ENCODE measurements around the gene LSAMP. TPM values are rescaled to one million over a fixed set of nuclear protein-coding genes. Genes with fewer than 3 reads are reported as not detected.

The LSAMP gene
- polyA plus RNA-seq, 1 of the 3 experiments (the other 2 are of a cell fraction), result 6.6 TPM

GRCh38 chr3:115808816-115809215, 636.5 kb downstream of the LSAMP start:
- WGBS (ENCODE audit: low lambda C conversion rate), result 97% methylated on average over 2 of the region's 2 CpGs
- POLR2A ChIA-PET, result no interaction called here

GRCh38 chr3:115808244-115808643, 637.0 kb downstream of the LSAMP start:
- POLR2A ChIA-PET, result no interaction called here

More at GRCh38 chr3:115808816-115809215, 636.5 kb downstream of the LSAMP start:
- Histone ChIP-seq H3F3A (replicated peaks; ENCODE audit: insufficient read depth) (peaks cover 15% of the 10 kb centered on the region), H3K27me3 (ENCODE audit: insufficient read depth) (no peaks in the 10 kb centered on the region), H4K20me1 (ENCODE audit: insufficient read depth) (no peaks in the 10 kb centered on the region), H3K9me2 (no peaks in the 10 kb centered on the region), H3K27ac (ENCODE audit: low read depth in 2 of 2, low read length in 1 of 2) (no peak overlapping the region; a peak in 1 of 4 replicates), H2AFZ (ENCODE audit: low read depth) (no peak overlapping the region), H3K4me3 (ENCODE audit: low read depth in 2 of 2, low read length in 1 of 2) (no peak overlapping the region), H3K9me3 (no peaks in the 10 kb centered on the region), H3K79me2 (ENCODE audit: insufficient read depth) (no peaks in the 10 kb centered on the region), H3K4me2 (no peak overlapping the region), H3K9ac (no peak overlapping the region), H3K4me1 (ENCODE audit: control insufficient read depth in 1 of 2, insufficient read depth in 2 of 2, low read depth in 1 of 2, low read length in 1 of 2) (peaks cover 4 to 20% of the 10 kb centered on the region in 2 experiments), H3K36me3 (replicated peaks in 1 of 2; ENCODE audit: control insufficient read depth in 1 of 2, insufficient read depth in 2 of 2, low read length in 1 of 2) (no peaks in the 10 kb centered on the region)
- TF ChIP-seq REST (IDR thresholded peaks at IDR 0.05; ENCODE audit: low read depth, low read length) (no peak), TCF12 (IDR thresholded peaks at IDR 0.05) (no peak), SIN3A (IDR thresholded peaks at IDR 0.05; ENCODE audit: borderline replicate concordance, low read depth, low read length) (no peak)
- CTCF ChIA-PET, result interaction anchor here (1.0 to 1.9 kb wide), 3 partner anchors 11 to 717 kb away, joined by 3 to 7 read pairs (median 4); no protein-coding TSS in a partner anchor
- DNase-seq, result no peak

GRCh38 chr3:115806501-115806900, 638.8 kb downstream of the LSAMP start:
- TF ChIP-seq USF2 (IDR thresholded peaks at IDR 0.05; ENCODE audit: borderline replicate concordance, low read depth, low read length) (no peak), MAX (IDR thresholded peaks at IDR 0.05; ENCODE audit: low read depth) (no peak), MXI1 (IDR thresholded peaks at IDR 0.05; ENCODE audit: low read depth, low read length) (no peak), POLR2AphosphoS5 (IDR thresholded peaks at IDR 0.05; ENCODE audit: low read depth, low read length) (no peak)
- Histone ChIP-seq H3K9ac (no peak overlapping the region), H2AFZ (ENCODE audit: low read depth) (no peak overlapping the region), H3K36me3 (replicated peaks in 1 of 2; ENCODE audit: control insufficient read depth in 1 of 2, insufficient read depth in 2 of 2, low read length in 1 of 2) (no peaks in the 10 kb centered on the region), H3K79me2 (ENCODE audit: insufficient read depth) (no peaks in the 10 kb centered on the region), H4K20me1 (ENCODE audit: insufficient read depth) (no peaks in the 10 kb centered on the region), H3K27ac (ENCODE audit: low read depth in 2 of 2, low read length in 1 of 2) (no peak overlapping the region), H3K4me3 (ENCODE audit: low read depth in 2 of 2, low read length in 1 of 2) (no peak overlapping the region), H3F3A (replicated peaks; ENCODE audit: insufficient read depth) (peaks cover 15% of the 10 kb centered on the region), H3K9me3 (no peaks in the 10 kb centered on the region), H3K4me2 (no peak overlapping the region), H3K4me1 (ENCODE audit: control insufficient read depth in 1 of 2, insufficient read depth in 2 of 2, low read depth in 1 of 2, low read length in 1 of 2) (peaks cover 4 to 20% of the 10 kb centered on the region in 2 experiments), H3K27me3 (ENCODE audit: insufficient read depth) (no peaks in the 10 kb centered on the region), H3K9me2 (no peaks in the 10 kb centered on the region)
- POLR2A ChIA-PET, result no interaction called here
- no peak for DNase-seq
- CTCF ChIA-PET, result interaction anchor here (0.6 to 6.6 kb wide), 2 partner anchors 22 to 160 kb away, joined by 3 to 35 read pairs; no protein-coding TSS in a partner anchor
- WGBS (ENCODE audit: low lambda C conversion rate), result 96% methylated on average over 4 of the region's 4 CpGs

More at GRCh38 chr3:115808244-115808643, 637.0 kb downstream of the LSAMP start:
- H3K4me2 ChIP-seq, result no peak overlapping the region
- no peaks in the 10 kb centered on the region for H4K20me1 ChIP-seq (ENCODE audit: insufficient read depth)
- 100% methylated on average over 1 of the region's 1 CpG for WGBS (ENCODE audit: low lambda C conversion rate)
- H3K4me3 ChIP-seq (ENCODE audit: low read depth in 2 of 2, low read length in 1 of 2), result no peak overlapping the region
- H3K9ac ChIP-seq, result no peak overlapping the region
- no peaks in the 10 kb centered on the region for H3K36me3 ChIP-seq (replicated peaks in 1 of 2; ENCODE audit: control insufficient read depth in 1 of 2, insufficient read depth in 2 of 2, low read length in 1 of 2)
- no peaks in the 10 kb centered on the region for H3K9me3 ChIP-seq
- no peaks in the 10 kb centered on the region for H3K27me3 ChIP-seq (ENCODE audit: insufficient read depth)
- H3K4me1 ChIP-seq (ENCODE audit: control insufficient read depth in 1 of 2, insufficient read depth in 2 of 2, low read depth in 1 of 2, low read length in 1 of 2), result peaks cover 4 to 20% of the 10 kb centered on the region in 2 experiments
- TF ChIP-seq JUND (IDR thresholded peaks at IDR 0.05) (no peak), POLR2AphosphoS5 (IDR thresholded peaks at IDR 0.05; ENCODE audit: low read depth, low read length) (no peak), TCF12 (IDR thresholded peaks at IDR 0.05) (no peak)
- H2AFZ ChIP-seq (ENCODE audit: low read depth), result no peak overlapping the region
- H3F3A ChIP-seq (replicated peaks; ENCODE audit: insufficient read depth), result peaks cover 15% of the 10 kb centered on the region
- no peaks in the 10 kb centered on the region for H3K9me2 ChIP-seq
- no peak for DNase-seq
- CTCF ChIA-PET, result interaction anchor here (1.0 to 1.9 kb wide), 3 partner anchors 12 to 716 kb away, joined by 3 to 7 read pairs (median 4); no protein-coding TSS in a partner anchor
- H3K79me2 ChIP-seq (ENCODE audit: insufficient read depth), result no peaks in the 10 kb centered on the region
- H3K27ac ChIP-seq (ENCODE audit: low read depth in 2 of 2, low read length in 1 of 2), result no peak overlapping the region; a peak in 1 of 4 replicates

All from SK-N-SH (cell line).